SH-SY5Y (cell line): ENCODE results near the gene PRTG.

Experiments used
- GATA2 ChIP-seq: IDR thresholded peaks from 2 replicates; pipeline ENCODE4 v1.6.1; 2011; ENCODE audit warnings: mild to moderate bottlenecking, low read depth, low read length
- GATA3 ChIP-seq: IDR thresholded peaks from 2 replicates; pipeline ENCODE4 v1.6.1; 2011; ENCODE audit warnings: low read depth, mild to moderate bottlenecking, low read length, moderate library complexity

- no peak for TF ChIP-seq GATA2
- TF ChIP-seq GATA3 = no peak
Observed at GRCh38 chr15:55770806-55771205, 27.9 kb upstream of the PRTG start.
